ENCODE results near the gene KRTDAP.

DNA sequence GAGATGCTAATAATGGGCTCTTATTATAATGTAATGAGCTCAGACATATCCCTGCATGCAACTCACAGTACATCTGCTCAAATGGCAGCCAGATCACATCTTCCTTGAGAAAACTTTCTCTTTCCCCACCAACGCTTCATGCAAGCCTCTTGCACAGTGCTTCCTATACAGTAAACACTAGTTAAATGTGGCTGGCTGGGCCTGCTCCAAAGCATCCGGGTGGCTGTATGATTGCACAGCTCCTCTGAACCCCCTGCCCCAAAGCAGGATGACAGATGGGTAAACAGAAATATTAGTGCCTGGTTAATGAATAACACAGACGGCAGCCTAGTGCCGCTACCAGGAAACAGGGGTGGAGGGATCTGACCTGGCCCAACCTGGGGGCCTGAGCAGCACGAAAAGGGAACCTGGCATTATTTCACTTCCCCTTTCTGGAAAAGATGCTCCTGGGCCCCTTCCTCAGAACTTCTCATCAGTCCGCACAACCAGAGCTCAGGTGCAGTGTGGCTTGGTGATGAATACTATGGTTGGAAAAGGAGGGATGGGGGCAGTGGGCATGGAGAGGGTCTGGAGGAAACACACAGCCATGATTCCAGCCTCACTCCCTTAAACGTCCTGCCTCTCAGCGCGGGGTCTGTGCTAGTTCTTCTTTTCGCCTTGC, 31.4 kb downstream of the KRTDAP start:
- TF ChIP-seq, protein P1, sequence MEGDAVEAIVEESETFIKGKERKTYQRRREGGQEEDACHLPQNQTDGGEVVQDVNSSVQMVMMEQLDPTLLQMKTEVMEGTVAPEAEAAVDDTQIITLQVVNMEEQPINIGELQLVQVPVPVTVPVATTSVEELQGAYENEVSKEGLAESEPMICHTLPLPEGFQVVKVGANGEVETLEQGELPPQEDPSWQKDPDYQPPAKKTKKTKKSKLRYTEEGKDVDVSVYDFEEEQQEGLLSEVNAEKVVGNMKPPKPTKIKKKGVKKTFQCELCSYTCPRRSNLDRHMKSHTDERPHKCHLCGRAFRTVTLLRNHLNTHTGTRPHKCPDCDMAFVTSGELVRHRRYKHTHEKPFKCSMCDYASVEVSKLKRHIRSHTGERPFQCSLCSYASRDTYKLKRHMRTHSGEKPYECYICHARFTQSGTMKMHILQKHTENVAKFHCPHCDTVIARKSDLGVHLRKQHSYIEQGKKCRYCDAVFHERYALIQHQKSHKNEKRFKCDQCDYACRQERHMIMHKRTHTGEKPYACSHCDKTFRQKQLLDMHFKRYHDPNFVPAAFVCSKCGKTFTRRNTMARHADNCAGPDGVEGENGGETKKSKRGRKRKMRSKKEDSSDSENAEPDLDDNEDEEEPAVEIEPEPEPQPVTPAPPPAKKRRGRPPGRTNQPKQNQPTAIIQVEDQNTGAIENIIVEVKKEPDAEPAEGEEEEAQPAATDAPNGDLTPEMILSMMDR (IDR thresholded peaks at IDR 0.05) = no peak
- no peak for TF ChIP-seq EP300 (IDR thresholded peaks at IDR 0.05)
